ENCODE measurements around the gene COQ8A.

DNA sequence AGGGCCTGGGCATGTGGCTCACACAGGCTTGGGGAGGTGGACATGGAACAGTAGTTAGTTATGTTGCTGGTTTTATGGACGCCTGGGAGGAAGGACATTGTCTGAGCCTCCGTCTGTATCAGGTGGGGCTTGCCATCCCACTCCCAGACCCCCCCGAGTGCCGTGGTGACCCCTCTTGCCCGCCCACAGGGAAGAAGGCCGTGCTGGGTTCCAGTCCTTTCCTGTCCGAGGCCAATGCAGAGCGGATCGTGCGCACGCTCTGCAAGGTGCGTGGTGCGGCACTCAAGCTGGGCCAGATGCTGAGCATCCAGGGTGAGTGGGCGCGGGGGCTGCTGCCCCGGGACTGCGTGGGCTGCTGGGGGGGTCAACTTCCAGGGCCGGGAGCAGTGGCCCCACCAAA is 41.7 kb downstream of the COQ8A start:
- no peak for TF ChIP-seq EP300 (IDR thresholded peaks at IDR 0.05)
- TF ChIP-seq, protein P1, sequence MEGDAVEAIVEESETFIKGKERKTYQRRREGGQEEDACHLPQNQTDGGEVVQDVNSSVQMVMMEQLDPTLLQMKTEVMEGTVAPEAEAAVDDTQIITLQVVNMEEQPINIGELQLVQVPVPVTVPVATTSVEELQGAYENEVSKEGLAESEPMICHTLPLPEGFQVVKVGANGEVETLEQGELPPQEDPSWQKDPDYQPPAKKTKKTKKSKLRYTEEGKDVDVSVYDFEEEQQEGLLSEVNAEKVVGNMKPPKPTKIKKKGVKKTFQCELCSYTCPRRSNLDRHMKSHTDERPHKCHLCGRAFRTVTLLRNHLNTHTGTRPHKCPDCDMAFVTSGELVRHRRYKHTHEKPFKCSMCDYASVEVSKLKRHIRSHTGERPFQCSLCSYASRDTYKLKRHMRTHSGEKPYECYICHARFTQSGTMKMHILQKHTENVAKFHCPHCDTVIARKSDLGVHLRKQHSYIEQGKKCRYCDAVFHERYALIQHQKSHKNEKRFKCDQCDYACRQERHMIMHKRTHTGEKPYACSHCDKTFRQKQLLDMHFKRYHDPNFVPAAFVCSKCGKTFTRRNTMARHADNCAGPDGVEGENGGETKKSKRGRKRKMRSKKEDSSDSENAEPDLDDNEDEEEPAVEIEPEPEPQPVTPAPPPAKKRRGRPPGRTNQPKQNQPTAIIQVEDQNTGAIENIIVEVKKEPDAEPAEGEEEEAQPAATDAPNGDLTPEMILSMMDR (IDR thresholded peaks at IDR 0.05) = no peak

Measured in esophagus muscularis mucosa (tissue), 3 donors.